Measurements from ENCODE around the gene CREB5.
"Not testable (repeated sequence)": the region's sequence is repeated elsewhere in the genome, so short reads cannot be mapped to it uniquely, and the experiment has no call there.

Gene CREB5

GRCh38 chr7:28383975-28384374 is 28.3 kb upstream of the CREB5 start:
- WGBS: 90% methylated on average over 8 of the region's 8 CpGs

GRCh38 chr7:28389504-28390395 is 22.6 kb upstream of the CREB5 start:
- Histone ChIP-seq H3K9me3 (ENCODE audit: insufficient read depth, low read depth, low read length) (no peaks in the 10 kb centered on the region), H3K4me3 (ENCODE audit: low read length) (peak overlapping the region; percentile 10; the same call in 1 of the 2 replicates), H3K27ac (ENCODE audit: low read depth, low read length) (no peak overlapping the region), H3K9ac (ENCODE audit: low read depth, low read length) (no peak overlapping the region), H3K27me3 (ENCODE audit: insufficient read depth, low read length) (no peaks in the 10 kb centered on the region), H3K36me3 (ENCODE audit: insufficient read depth, low read length) (no peaks in the 10 kb centered on the region), H3K4me1 (ENCODE audit: insufficient read depth, low read length) (peaks cover 5% of the 10 kb centered on the region; the same call in 1 of the 2 replicates)
- WGBS: 65% methylated on average over 10 of the region's 14 CpGs

More at GRCh38 chr7:28383975-28384374, 28.3 kb upstream of the CREB5 start:
- Histone ChIP-seq H3K27me3 (ENCODE audit: insufficient read depth, low read length) (no peaks in the 10 kb centered on the region), H3K9me3 (ENCODE audit: insufficient read depth, low read depth, low read length) (no peaks in the 10 kb centered on the region), H3K4me3 (ENCODE audit: low read length) (no peak overlapping the region), H3K4me1 (ENCODE audit: insufficient read depth, low read length) (no peaks in the 10 kb centered on the region), H3K36me3 (ENCODE audit: insufficient read depth, low read length) (no peaks in the 10 kb centered on the region), H3K27ac (ENCODE audit: low read depth, low read length) (no peak overlapping the region), H3K9ac (ENCODE audit: low read depth, low read length) (no peak overlapping the region)

DNA sequence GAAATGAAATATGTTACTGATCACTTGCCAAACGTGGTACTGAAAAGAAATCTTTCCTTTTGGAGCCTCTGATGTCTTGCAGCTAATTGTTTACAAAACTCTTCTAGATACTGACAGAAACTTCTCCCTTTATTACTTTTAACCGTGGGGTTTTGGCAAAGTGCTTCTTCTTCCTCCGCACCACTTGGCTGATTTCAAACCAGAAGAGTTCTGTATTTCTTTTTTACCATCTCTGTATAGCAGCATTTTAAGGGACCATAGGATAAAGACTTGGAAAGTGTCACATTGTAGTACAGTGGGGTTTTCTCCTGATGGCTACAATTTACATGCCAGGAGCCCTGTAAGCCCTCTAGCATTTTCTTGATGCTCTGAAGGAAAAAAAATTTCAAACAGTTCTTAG is 21.9 kb upstream of the CREB5 start:
- Histone ChIP-seq H3K27ac (ENCODE audit: low read depth, low read length) (no peak overlapping the region), H3K9ac (ENCODE audit: low read depth, low read length) (no peak overlapping the region), H3K4me1 (ENCODE audit: insufficient read depth, low read length) (peaks cover 5% of the 10 kb centered on the region; the same call in 1 of the 2 replicates), H3K4me3 (ENCODE audit: low read length) (no peak overlapping the region), H3K36me3 (ENCODE audit: insufficient read depth, low read length) (no peaks in the 10 kb centered on the region), H3K27me3 (ENCODE audit: insufficient read depth, low read length) (no peaks in the 10 kb centered on the region), H3K9me3 (ENCODE audit: insufficient read depth, low read depth, low read length) (no peaks in the 10 kb centered on the region)
- 76% methylated on average over 3 of the region's 3 CpGs for WGBS

GRCh38 chr7:28392289-28392688 is 20.0 kb upstream of the CREB5 start:
- WGBS: 95% methylated on average over 2 of the region's 2 CpGs
- Histone ChIP-seq H3K9me3 (ENCODE audit: insufficient read depth, low read depth, low read length) (no peaks in the 10 kb centered on the region), H3K27me3 (ENCODE audit: insufficient read depth, low read length) (no peaks in the 10 kb centered on the region), H3K9ac (ENCODE audit: low read depth, low read length) (no peak overlapping the region), H3K4me3 (ENCODE audit: low read length) (no peak overlapping the region), H3K36me3 (ENCODE audit: insufficient read depth, low read length) (no peaks in the 10 kb centered on the region), H3K27ac (ENCODE audit: low read depth, low read length) (no peak overlapping the region), H3K4me1 (ENCODE audit: insufficient read depth, low read length) (peaks cover 5% of the 10 kb centered on the region; the same call in 1 of the 2 replicates)

- Histone ChIP-seq H3K9me3 (ENCODE audit: insufficient read depth, low read depth, low read length) (no peaks in the 10 kb centered on the region), H3K4me1 (ENCODE audit: insufficient read depth, low read length) (no peaks in the 10 kb centered on the region), H3K4me3 (ENCODE audit: low read length) (no peak overlapping the region), H3K9ac (ENCODE audit: low read depth, low read length) (no peak overlapping the region), H3K27me3 (ENCODE audit: insufficient read depth, low read length) (no peaks in the 10 kb centered on the region), H3K27ac (ENCODE audit: low read depth, low read length) (no peak overlapping the region), H3K36me3 (ENCODE audit: insufficient read depth, low read length) (no peaks in the 10 kb centered on the region)
- WGBS: 90% methylated on average over 3 of the region's 3 CpGs
Measured at GRCh38 chr7:28395404-28395803, 16.9 kb upstream of the CREB5 start.

DNA sequence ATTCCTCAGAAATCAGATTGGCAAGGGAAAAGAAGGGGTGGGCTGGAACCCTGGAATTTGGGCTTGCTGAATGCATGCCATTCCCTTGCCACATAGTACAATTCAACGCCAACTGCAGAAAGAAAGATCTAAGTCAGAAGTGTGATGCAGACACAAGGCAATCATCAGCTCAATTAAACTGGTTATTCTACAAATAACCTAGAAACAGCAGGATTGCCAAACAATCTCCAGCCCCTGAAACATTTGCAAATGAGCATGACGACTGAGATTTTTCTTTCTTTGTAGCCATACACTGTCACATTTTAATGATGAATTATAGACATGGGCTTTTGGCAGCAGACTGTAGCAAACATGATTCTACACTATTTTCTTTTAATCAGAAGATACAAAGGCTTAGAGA is 16.5 kb upstream of the CREB5 start:
- WGBS: 75% methylated on average over 2 of the region's 2 CpGs
- no peaks in the 10 kb centered on the region for H3K4me1 ChIP-seq (ENCODE audit: insufficient read depth, low read length)
- no peak overlapping the region for H3K9ac ChIP-seq (ENCODE audit: low read depth, low read length)
- no peak overlapping the region for H3K4me3 ChIP-seq (ENCODE audit: low read length)
- H3K27ac ChIP-seq (ENCODE audit: low read depth, low read length): no peak overlapping the region
- H3K9me3 ChIP-seq (ENCODE audit: insufficient read depth, low read depth, low read length): no peaks in the 10 kb centered on the region
- no peaks in the 10 kb centered on the region for H3K36me3 ChIP-seq (ENCODE audit: insufficient read depth, low read length)
- no peaks in the 10 kb centered on the region for H3K27me3 ChIP-seq (ENCODE audit: insufficient read depth, low read length)

DNA sequence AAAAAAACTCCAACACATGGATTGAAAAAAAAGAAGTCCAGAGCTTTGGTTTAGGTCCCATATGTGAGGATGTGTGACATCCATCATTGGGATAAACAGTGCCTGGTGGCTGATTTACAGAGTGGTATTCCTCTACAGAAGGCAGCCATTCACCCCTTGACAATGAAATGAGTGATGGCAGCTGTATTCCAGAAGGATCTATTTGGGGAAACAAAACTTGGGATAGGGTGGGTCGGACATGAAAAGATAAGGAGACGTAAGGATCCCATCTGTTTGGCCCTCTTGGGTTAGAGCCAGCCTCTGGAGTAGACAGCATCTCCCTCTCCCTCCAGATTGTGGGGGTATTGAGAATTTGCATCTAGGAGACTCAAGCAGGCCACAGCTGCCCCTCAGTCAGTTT is 15.2 kb upstream of the CREB5 start:
- Histone ChIP-seq H3K4me1 (ENCODE audit: insufficient read depth, low read length) (no peaks in the 10 kb centered on the region), H3K4me3 (ENCODE audit: low read length) (no peak overlapping the region), H3K27ac (ENCODE audit: low read depth, low read length) (no peak overlapping the region), H3K9me3 (ENCODE audit: insufficient read depth, low read depth, low read length) (no peaks in the 10 kb centered on the region), H3K9ac (ENCODE audit: low read depth, low read length) (no peak overlapping the region), H3K36me3 (ENCODE audit: insufficient read depth, low read length) (no peaks in the 10 kb centered on the region), H3K27me3 (ENCODE audit: insufficient read depth, low read length) (no peaks in the 10 kb centered on the region)
- WGBS: 86% methylated on average over 2 of the region's 2 CpGs

- Histone ChIP-seq H3K9ac (ENCODE audit: low read depth, low read length) (no peak overlapping the region), H3K4me1 (ENCODE audit: insufficient read depth, low read length) (no peaks in the 10 kb centered on the region), H3K36me3 (ENCODE audit: insufficient read depth, low read length) (no peaks in the 10 kb centered on the region), H3K9me3 (ENCODE audit: insufficient read depth, low read depth, low read length) (no peaks in the 10 kb centered on the region), H3K4me3 (ENCODE audit: low read length) (no peak overlapping the region), H3K27me3 (ENCODE audit: insufficient read depth, low read length) (0 out of 2 replicates have a peak, but pooled peaks cover under 1% of the 10 kb centered on the region), H3K27ac (ENCODE audit: low read depth, low read length) (no peak overlapping the region)
- 100% methylated on average over 3 of the region's 3 CpGs for WGBS
Measured at GRCh38 chr7:28400838-28401360, 11.4 kb upstream of the CREB5 start.

GRCh38 chr7:28401567-28401966 is 10.8 kb upstream of the CREB5 start:
- H3K4me1 ChIP-seq (ENCODE audit: insufficient read depth, low read length); H3K27me3 ChIP-seq (ENCODE audit: insufficient read depth, low read length); H3K27ac ChIP-seq (ENCODE audit: low read depth, low read length); H3K9me3 ChIP-seq (ENCODE audit: insufficient read depth, low read depth, low read length); H3K9ac ChIP-seq (ENCODE audit: low read depth, low read length); H3K4me3 ChIP-seq (ENCODE audit: low read length); H3K36me3 ChIP-seq (ENCODE audit: insufficient read depth, low read length): not testable (repeated sequence)
- 94% methylated on average over 2 of the region's 4 CpGs for WGBS

DNA sequence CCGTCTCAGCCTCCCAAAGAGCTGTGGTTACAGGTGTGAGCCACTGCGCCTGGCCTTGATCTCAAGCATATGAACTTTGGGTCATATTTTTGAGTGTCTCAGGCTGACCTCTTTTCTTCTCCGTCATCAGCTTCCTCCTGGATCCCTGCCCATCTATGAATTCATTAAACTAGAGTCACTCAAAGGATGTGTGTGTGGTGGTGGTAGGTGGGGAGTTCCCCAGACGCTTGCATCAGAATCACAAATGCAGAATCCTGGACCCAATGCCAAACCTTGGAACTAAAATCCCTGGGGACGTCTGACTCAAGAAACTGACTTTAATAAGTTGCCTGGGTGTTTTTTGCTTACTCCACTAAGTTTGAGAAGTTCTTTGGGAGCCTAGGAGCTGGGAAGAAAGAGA is 6.7 kb upstream of the CREB5 start:
- Histone ChIP-seq H3K4me1 (ENCODE audit: insufficient read depth, low read length) (no peaks in the 10 kb centered on the region), H3K4me3 (ENCODE audit: low read length) (no peak overlapping the region), H3K9ac (ENCODE audit: low read depth, low read length) (no peak overlapping the region), H3K27me3 (ENCODE audit: insufficient read depth, low read length) (peaks cover 43% of the 10 kb centered on the region), H3K9me3 (ENCODE audit: insufficient read depth, low read depth, low read length) (no peaks in the 10 kb centered on the region), H3K36me3 (ENCODE audit: insufficient read depth, low read length) (no peaks in the 10 kb centered on the region), H3K27ac (ENCODE audit: low read depth, low read length) (no peak overlapping the region)
- WGBS: 82% methylated on average over 5 of the region's 5 CpGs

- Histone ChIP-seq H3K9ac (ENCODE audit: low read depth, low read length) (no peak overlapping the region), H3K4me1 (ENCODE audit: insufficient read depth, low read length) (peaks cover 3% of the 10 kb centered on the region), H3K27ac (ENCODE audit: low read depth, low read length) (no peak overlapping the region), H3K27me3 (ENCODE audit: insufficient read depth, low read length) (peaks cover 48% of the 10 kb centered on the region), H3K4me3 (ENCODE audit: low read length) (no peak overlapping the region), H3K9me3 (ENCODE audit: insufficient read depth, low read depth, low read length) (no peaks in the 10 kb centered on the region), H3K36me3 (ENCODE audit: insufficient read depth, low read length) (no peaks in the 10 kb centered on the region)
- 83% methylated on average over 5 of the region's 5 CpGs for WGBS
Measured at GRCh38 chr7:28406192-28406591, 6.1 kb upstream of the CREB5 start.
